ENCODE measurements around the gene SLC12A5. TPM values are rescaled to one million over a fixed set of nuclear protein-coding genes. Genes with fewer than 3 reads are reported as not detected.
A peak's percentile ranks its signal among the peaks of the same experiment; 100 is the strongest.

SLC12A5 gene
- total RNA-seq, 1 donor, result not detected

DNA sequence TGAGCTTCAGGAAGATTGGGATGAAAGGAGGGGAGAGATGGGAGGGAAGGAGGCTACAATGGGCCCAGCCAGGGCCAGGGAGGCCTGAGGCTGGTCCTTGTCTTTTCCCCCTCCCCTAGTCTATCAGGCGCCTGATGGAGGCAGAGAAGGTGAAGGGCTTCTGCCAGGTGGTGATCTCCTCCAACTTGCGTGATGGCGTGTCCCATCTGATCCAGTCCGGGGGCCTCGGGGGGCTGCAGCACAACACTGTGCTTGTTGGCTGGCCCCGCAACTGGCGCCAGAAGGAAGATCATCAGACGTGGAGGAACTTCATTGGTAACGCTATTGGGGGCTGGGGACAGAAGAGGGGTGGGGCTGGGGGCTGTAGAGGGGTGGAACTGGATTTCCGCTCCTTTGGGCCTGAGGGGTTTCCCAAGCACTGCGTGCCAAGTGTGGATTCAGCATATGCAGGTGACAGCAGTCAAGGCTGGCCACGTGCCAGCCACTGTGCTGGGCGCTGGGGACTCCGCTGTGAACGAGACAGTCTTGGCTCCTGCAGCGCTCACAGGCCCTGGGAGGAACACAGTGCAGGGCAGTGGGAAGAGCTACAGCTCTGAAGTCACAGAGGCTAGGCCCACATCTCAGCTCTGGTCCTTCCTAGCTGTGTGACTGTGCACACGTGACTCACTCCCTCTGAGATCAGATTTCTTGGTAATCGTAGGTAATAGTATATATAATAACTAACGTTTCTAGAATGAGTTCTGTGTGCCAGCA, 22.7 kb downstream of the SLC12A5 start:
- DNase-seq (ENCODE audit: low read depth), result no peak
- H3K4me3 ChIP-seq (ENCODE audit: low read depth, low read length), result no peak overlapping the region
- TF ChIP-seq, protein P1, sequence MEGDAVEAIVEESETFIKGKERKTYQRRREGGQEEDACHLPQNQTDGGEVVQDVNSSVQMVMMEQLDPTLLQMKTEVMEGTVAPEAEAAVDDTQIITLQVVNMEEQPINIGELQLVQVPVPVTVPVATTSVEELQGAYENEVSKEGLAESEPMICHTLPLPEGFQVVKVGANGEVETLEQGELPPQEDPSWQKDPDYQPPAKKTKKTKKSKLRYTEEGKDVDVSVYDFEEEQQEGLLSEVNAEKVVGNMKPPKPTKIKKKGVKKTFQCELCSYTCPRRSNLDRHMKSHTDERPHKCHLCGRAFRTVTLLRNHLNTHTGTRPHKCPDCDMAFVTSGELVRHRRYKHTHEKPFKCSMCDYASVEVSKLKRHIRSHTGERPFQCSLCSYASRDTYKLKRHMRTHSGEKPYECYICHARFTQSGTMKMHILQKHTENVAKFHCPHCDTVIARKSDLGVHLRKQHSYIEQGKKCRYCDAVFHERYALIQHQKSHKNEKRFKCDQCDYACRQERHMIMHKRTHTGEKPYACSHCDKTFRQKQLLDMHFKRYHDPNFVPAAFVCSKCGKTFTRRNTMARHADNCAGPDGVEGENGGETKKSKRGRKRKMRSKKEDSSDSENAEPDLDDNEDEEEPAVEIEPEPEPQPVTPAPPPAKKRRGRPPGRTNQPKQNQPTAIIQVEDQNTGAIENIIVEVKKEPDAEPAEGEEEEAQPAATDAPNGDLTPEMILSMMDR (IDR thresholded peaks at IDR 0.05; ENCODE audit: insufficient read depth, low read length), result no peak

DNA sequence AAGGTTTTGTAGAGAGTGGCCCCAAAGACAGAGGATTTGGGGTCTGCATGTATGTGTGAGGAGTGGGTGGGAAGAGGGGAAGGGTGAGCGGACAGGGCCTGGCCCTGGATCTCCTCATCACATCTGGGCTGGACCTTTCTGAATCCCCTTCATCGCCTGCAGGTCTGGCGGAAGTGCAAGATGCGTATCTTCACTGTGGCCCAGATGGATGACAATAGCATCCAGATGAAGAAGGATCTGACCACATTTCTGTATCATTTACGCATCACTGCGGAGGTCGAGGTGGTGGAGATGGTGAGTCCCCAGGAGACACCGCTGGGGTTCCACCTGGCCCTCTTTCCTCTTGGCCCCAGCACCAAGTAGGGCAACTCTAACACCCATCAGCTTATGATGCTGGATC, 24.4 kb downstream of the SLC12A5 start:
- H3K4me3 ChIP-seq (ENCODE audit: low read depth, low read length), result no peak overlapping the region
- TF ChIP-seq, protein P1 (IDR thresholded peaks at IDR 0.05; ENCODE audit: insufficient read depth, low read length), result no peak
- DNase-seq (ENCODE audit: low read depth), result no peak

- TF ChIP-seq, protein P1 (IDR thresholded peaks at IDR 0.05; ENCODE audit: insufficient read depth, low read length), result no peak
- no peak for DNase-seq (ENCODE audit: low read depth)
Observed at GRCh38 chr20:46054606-46055005, 25.6 kb downstream of the SLC12A5 start.

DNA sequence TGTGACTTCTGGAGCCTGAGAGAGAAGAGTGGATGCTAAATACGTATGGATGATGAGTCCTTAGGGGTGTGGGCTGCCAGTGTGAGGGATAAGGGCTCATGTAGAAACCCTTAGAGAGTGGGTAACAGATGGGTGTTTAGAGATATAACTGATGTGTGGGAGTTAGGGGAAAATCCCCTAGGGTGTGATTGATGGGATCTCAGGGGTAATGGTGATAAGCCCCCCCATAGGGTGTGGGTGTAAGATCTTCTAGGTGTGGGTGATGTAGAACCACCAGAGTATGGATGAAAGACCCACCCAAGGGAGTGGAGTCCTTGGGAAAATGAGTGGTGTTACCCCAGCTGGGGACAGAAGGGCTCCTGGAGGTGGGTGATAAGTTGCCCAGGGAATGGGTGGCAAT, 26.3 kb downstream of the SLC12A5 start:
- TF ChIP-seq, protein P1 (IDR thresholded peaks at IDR 0.05; ENCODE audit: insufficient read depth, low read length), result no peak
- no peak overlapping the region for H3K4me3 ChIP-seq (ENCODE audit: low read depth, low read length)
- no peak for DNase-seq (ENCODE audit: low read depth)

More at GRCh38 chr20:46054606-46055005, 25.6 kb downstream of the SLC12A5 start:
- H3K4me3 ChIP-seq (ENCODE audit: low read depth, low read length), result no peak overlapping the region

DNA sequence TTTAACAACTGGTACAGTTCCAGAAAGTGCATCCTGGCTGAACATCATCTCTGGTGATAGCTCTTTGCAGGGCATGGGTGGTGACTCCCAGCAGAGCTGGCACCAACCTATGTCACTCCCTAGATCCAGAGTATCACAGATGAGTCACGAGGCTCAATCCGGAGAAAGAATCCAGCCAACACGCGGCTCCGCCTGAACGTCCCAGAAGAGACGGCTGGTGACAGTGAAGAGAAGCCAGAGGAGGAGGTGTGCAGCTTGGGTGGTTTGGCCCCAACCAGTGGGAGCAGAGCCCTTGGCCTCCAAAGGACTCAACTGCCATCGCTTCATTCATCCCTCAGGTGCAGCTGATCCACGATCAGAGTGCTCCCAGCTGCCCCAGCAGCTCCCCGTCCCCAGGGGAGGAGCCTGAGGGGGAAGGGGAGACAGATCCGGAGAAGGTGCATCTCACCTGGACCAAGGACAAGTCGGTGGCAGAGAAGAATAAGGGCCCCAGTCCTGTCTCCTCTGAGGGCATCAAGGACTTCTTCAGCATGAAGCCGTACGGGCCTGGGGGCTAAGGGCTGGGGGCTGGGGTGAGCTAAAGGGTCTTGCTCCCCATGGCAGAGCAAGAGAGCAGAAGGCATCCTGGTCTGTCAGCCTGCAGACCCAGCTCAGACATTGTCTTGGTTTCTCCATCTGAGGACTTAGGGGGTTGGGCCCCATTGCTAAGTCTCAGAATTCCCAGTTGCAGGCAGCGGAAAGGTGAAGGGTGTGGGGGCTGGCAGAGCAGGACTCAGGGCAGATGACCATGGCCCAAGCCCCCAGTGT, 27.2 kb downstream of the SLC12A5 start:
- H3K4me3 ChIP-seq (ENCODE audit: low read depth, low read length), result no peak overlapping the region
- no peak for DNase-seq (ENCODE audit: low read depth)
- TF ChIP-seq, protein P1 (IDR thresholded peaks at IDR 0.05; ENCODE audit: insufficient read depth, low read length), result no peak

GRCh38 chr20:46056970-46057855, 28.2 kb downstream of the SLC12A5 start:
- TF ChIP-seq, protein P1 (IDR thresholded peaks at IDR 0.05; ENCODE audit: insufficient read depth, low read length), result no peak
- peak; percentile 49 for DNase-seq (ENCODE audit: low read depth)
- no peak overlapping the region for H3K4me3 ChIP-seq (ENCODE audit: low read depth, low read length)

Data from fibroblast of the aortic adventitia (primary cell).